GM18498 (cell line): Measurements from ENCODE around the gene MRPL23.
"Not testable (repeated sequence)": the region's sequence is repeated elsewhere in the genome, so short reads cannot be mapped to it uniquely, and the experiment has no call there.

Experiments used
- ATAC-seq: cut with Tn5 transposase; IDR thresholded peaks from one replicate; pipeline ENCODE4 v1.9.1; 2021; ENCODE audit warnings: mild to moderate bottlenecking, moderate library complexity; ENCODE audit not compliant: unreplicated experiment

The MRPL23 gene

GRCh38 chr11:1932681-1933080 lies 14.5 kb upstream of the MRPL23 start:
- no peak for ATAC-seq

GRCh38 chr11:1933416-1934334 lies 13.5 kb upstream of the MRPL23 start:
- no peak for ATAC-seq

GRCh38 chr11:1934335-1935155 lies 12.6 kb upstream of the MRPL23 start:
- ATAC-seq = no peak

- ATAC-seq = no peak
Measured at GRCh38 chr11:1935156-1936071, 11.7 kb upstream of the MRPL23 start.

- no peak for ATAC-seq
Measured at GRCh38 chr11:1936072-1936780, 10.9 kb upstream of the MRPL23 start.

GRCh38 chr11:1936781-1937615 lies 10.1 kb upstream of the MRPL23 start:
- ATAC-seq = no peak

- no peak for ATAC-seq
Measured at GRCh38 chr11:1937616-1938342, 9.4 kb upstream of the MRPL23 start.

- no peak for ATAC-seq
Measured at GRCh38 chr11:1938343-1939005, 8.7 kb upstream of the MRPL23 start.

GRCh38 chr11:1939006-1939625 lies 8.0 kb upstream of the MRPL23 start:
- no peak for ATAC-seq

- ATAC-seq = not testable (repeated sequence)
Measured at GRCh38 chr11:1939788-1940187, 7.3 kb upstream of the MRPL23 start.

- no peak for ATAC-seq
Measured at GRCh38 chr11:1942558-1943260, 4.4 kb upstream of the MRPL23 start.

- ATAC-seq = no peak
Measured at GRCh38 chr11:1943576-1943975, 3.6 kb upstream of the MRPL23 start.

GRCh38 chr11:1943977-1944376 lies 3.2 kb upstream of the MRPL23 start:
- no peak for ATAC-seq

GRCh38 chr11:1947592-1948237 lies 583 bp downstream of the MRPL23 start:
- no peak for ATAC-seq

GRCh38 chr11:1948389-1948788 lies 1.3 kb downstream of the MRPL23 start:
- no peak for ATAC-seq

- no peak for ATAC-seq
Measured at GRCh38 chr11:1949302-1949701, 2.2 kb downstream of the MRPL23 start.

GRCh38 chr11:1949922-1950321 lies 2.8 kb downstream of the MRPL23 start:
- no peak for ATAC-seq
